Gastrocnemius medialis (tissue), 4 donors: Measurements from ENCODE around the gene NLGN4Y. TPM values are rescaled to one million over a fixed set of nuclear protein-coding genes. Genes with fewer than 3 reads are reported as not detected.

Experiments
- ATAC-seq, 2 donors: fragments of 150-250 bp; one replicate each; pipeline ENCODE4 v1.9.1; 2016
- DNase-seq, 2 donors: peaks; one replicate each; pipeline ENCODE4 v3.0.0-alpha.2; 2019
- H3K27ac ChIP-seq, 4 donors: fragments of 200-600 bp; sonication (generic); 1 replicate in 1 of 4; 2 replicates in 3 of 4; pipeline ENCODE4 v1.5.1; 2016 to 2018; ENCODE audit warnings: mild to moderate bottlenecking in 2 of 4, moderate library complexity in 1 of 4
- H3K27me3 ChIP-seq, 3 donors: fragments of 200-600 bp; sonication (generic) in 2 of 3; 1 replicate in 1 of 3; 2 replicates in 2 of 3; pipeline versions ENCODE4 v1.5.1 to v1.6.0; 2016 to 2019; ENCODE audit warnings: mild to moderate bottlenecking in 1 of 3, moderate library complexity in 1 of 3
- H3K36me3 ChIP-seq, 2 donors: fragments of 200-600 bp; sonication (generic) in 1 of 2; one replicate each; pipeline ENCODE4 v1.5.1; 2017 to 2018
- H3K4me1 ChIP-seq, 2 donors: fragments of 200-600 bp; sonication (generic) in 1 of 2; one replicate each; pipeline ENCODE4 v1.5.1; 2016 to 2017; ENCODE audit warnings: mild to moderate bottlenecking in 2 of 2
- H3K4me3 ChIP-seq, 4 donors: fragments of 200-600 bp; sonication (generic) in 3 of 4; 1 replicate in 1 of 4; 2 replicates in 3 of 4; pipeline ENCODE4 v1.5.1; 2016 to 2019; ENCODE audit warnings: mild to moderate bottlenecking in 2 of 4
- H3K9me3 ChIP-seq, 3 donors: fragments of 200-600 bp; sonication (generic) in 2 of 3; 1 replicate in 1 of 3; 2 replicates in 2 of 3; pipeline ENCODE4 v1.5.1; 2016 to 2019
- POLR2A ChIP-seq, 2 donors: fragments of 450-650 bp; IDR thresholded peaks; one replicate each; pipeline ENCODE4 v1.6.1; 2017; ENCODE audit warnings: antibody characterized with exemption in 2 of 2, mild to moderate bottlenecking in 2 of 2, moderate library complexity in 2 of 2
- in situ Hi-C, 4 donors: fragments of 200-750 bp; cut with MboI; loops; one replicate each; pipeline versions ENCODE4 v1.15.0 to v1.8.0; 2017; ENCODE audit warnings: low sequenced_read_pairs in 4 of 4
- intact Hi-C: fragments of 100-400 bp; cut with DNase I; formaldehyde crosslinking; loops from one replicate; pipeline ENCODE4 v1.15.1; 2023; ENCODE audit warnings: low total_unique reads
- total RNA-seq, 4 donors: library from RNA; depleted of rRNA; stranded (reverse); fragments of >200 nt; gene quantifications; one replicate each; pipeline versions ENCODE4 v1.1.0 to v1.2.3, GENCODE V29; 2016
- TF ChIP-seq, protein P1 (sequence below), 5 experiments: fragments of 450-650 bp in 3 of 5; fragments of 200-600 bp in 2 of 5; sonication (generic) in 2 of 5; IDR thresholded peaks in 4 of 5; conservative IDR thresholded peaks in 1 of 5; 1 replicate in 4 of 5; 2 replicates in 1 of 5; pipeline ENCODE4 v1.5.1; 2016 to 2019; ENCODE audit warnings: antibody characterized with exemption in 5 of 5, mild to moderate bottlenecking in 3 of 5, moderate library complexity in 3 of 5

NLGN4Y gene
- total RNA-seq, 4 donors from 2014 or later: 9.6 to 24.3 TPM; not detected in 2

DNA sequence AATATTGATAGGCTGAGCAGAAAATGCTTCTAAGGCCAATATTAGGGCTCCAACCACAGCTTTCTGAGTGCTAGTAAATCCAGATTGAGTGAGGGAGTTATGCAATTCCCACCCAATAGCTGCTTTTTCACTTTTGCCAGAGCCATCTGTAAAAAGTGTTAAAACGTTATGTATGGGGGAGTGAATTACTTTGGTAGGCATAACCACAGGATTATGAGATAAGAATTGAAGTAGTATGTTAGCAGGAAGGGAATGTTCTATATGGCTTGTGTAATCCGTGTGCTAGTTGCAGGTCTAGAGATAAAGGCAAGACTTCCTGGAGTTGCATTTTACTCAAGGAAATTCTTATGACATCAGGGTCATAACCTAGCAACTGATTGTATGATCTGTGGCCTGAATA, 347.6 kb downstream of the NLGN4Y start:
- DNase-seq: no peak
- Histone ChIP-seq H3K4me3 (no peak overlapping the region), H3K9me3 (no peaks in the 10 kb centered on the region), H3K27me3 (no peaks in the 10 kb centered on the region), H3K4me1 (no peaks in the 10 kb centered on the region), H3K36me3 (no peaks in the 10 kb centered on the region), H3K27ac (no peak overlapping the region)
- in situ Hi-C loops (no loop called here), intact Hi-C loops (no loop called here)
- TF ChIP-seq, protein P1, sequence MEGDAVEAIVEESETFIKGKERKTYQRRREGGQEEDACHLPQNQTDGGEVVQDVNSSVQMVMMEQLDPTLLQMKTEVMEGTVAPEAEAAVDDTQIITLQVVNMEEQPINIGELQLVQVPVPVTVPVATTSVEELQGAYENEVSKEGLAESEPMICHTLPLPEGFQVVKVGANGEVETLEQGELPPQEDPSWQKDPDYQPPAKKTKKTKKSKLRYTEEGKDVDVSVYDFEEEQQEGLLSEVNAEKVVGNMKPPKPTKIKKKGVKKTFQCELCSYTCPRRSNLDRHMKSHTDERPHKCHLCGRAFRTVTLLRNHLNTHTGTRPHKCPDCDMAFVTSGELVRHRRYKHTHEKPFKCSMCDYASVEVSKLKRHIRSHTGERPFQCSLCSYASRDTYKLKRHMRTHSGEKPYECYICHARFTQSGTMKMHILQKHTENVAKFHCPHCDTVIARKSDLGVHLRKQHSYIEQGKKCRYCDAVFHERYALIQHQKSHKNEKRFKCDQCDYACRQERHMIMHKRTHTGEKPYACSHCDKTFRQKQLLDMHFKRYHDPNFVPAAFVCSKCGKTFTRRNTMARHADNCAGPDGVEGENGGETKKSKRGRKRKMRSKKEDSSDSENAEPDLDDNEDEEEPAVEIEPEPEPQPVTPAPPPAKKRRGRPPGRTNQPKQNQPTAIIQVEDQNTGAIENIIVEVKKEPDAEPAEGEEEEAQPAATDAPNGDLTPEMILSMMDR (IDR thresholded peaks at IDR 0.05 in 4 of 5, conservative IDR thresholded peaks at IDR 0.05 in 1 of 5): no peak
- TF ChIP-seq POLR2A (IDR thresholded peaks at IDR 0.05): no peak
- ATAC-seq: no peak
